ENCODE measurements around the gene ROBO1. TPM values are rescaled to one million over a fixed set of nuclear protein-coding genes. Genes with fewer than 3 reads are reported as not detected.
"Not testable (repeated sequence)": the region's sequence is repeated elsewhere in the genome, so short reads cannot be mapped to it uniquely, and the experiment has no call there.

Gene ROBO1
- total RNA-seq, 1 experiment from 2014 or later = 14.2 TPM

- DNase-seq (ENCODE audit: low read depth) = peak; percentile 13
Measured at GRCh38 chr3:79369306-79369705, 398.5 kb downstream of the ROBO1 start.

DNA sequence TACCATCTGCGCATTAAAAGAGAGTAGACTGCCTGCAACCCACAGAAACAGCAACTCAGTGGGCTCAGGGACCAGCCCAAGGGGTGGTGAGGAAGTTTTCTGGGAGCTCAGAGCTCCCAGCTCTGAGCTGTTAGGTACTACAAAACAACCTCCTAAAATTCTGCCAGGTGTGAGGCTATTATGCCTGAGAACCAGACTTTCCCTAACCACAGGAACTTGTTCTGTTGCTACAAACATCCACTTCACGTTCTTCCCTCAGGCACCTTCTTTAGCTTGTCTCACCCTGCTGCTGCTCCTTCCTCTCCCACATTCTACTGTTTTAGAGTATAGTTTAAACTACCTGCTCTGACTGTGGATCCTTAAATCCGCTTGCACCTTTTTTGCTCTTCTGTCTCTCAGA is 399.4 kb downstream of the ROBO1 start:
- peak; percentile 68 for DNase-seq (ENCODE audit: low read depth)

GRCh38 chr3:79367803-79368202 is 400.0 kb downstream of the ROBO1 start:
- peak; percentile 2 for DNase-seq (ENCODE audit: low read depth)

DNA sequence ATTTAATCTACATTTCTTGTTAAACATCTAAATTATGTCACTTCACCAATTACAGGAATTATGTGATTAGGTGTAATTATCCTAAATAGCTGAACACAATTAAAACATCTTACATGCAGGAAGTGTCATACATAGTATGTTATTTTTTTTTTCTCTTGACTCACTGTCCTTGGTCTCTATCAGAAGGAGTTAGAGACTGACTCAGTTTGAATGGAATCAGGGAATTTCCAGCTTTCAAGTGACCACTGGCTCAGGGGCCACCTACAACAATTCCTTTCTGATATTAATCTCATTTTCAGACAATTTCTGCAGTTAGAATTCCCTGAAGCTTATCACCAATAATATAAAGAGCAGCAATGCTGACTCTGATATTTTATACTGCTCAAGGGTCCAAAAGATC is 400.7 kb downstream of the ROBO1 start:
- peak; percentile 65 for DNase-seq (ENCODE audit: low read depth)

DNA sequence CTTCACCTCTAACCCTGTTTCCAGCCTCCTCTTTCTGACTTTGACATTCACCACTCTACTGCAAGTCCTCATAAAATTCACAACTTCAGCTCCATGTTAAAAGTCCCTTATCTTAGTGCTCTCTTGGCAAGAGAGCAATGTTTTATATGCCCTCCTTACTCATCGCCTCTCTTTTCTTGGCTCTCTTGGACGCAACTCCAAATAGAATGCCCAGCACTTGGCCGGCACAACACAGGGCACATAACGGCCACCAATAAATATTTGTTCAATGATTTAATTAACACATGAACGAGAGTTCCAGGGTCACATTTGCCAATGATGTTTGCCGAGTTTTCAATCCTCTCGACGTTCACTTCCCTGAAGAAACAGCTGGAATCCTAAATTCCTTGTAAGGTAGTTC is 401.4 kb downstream of the ROBO1 start:
- peak; percentile 10 for DNase-seq (ENCODE audit: low read depth)

DNA sequence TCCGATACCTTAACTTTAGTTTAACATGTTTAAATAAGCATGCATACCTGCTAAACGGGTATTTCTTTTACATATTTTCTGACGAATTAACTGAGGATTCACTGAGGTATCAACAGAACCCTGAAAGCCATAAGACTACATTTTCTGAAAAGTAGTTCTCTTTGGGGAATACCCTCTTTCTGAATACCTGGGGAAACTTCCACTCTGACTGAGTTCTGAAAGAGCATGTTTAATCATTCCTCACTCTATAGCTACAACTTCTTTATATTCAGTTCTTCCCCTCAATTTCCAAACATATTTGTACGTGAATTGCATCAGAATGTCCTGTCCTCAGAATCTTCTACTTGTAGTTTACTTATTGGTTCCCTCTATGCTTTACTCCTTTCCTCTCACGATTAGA is 403.0 kb downstream of the ROBO1 start:
- no peak for DNase-seq (ENCODE audit: low read depth)

GRCh38 chr3:79362571-79363270 is 405.1 kb downstream of the ROBO1 start:
- no peak for DNase-seq (ENCODE audit: low read depth)

DNA sequence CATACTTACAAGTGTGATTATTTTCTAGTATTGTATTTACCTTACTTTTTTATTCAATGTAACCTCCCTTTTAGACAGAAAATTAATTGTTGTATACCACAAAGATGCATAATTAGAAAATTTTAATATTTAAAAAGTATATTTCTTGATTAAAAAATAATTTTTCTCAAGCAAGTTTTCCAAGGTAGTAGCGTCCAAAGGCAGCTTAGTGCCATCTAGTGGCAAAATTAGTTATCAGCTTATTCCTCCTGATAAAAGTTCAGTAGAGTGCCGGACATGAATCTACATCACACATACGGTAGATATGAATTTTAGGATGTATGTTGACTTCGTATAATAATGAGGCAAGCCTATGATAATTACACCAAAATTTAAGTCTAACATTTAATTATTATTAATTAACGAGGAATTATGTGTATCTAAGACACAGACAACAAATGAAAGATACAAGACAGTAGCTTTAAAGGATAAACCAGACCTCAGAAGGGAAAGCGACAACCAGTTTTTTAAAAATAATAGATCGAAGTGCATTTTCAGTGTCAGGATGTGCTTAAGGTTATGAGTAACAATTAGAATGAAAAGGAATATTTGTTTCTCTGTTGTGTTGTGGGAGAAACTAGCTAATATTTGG is 405.9 kb downstream of the ROBO1 start:
- peak; percentile 28 for DNase-seq (ENCODE audit: low read depth)

- no peak for DNase-seq (ENCODE audit: low read depth)
Measured at GRCh38 chr3:79358327-79358726, 409.5 kb downstream of the ROBO1 start.

GRCh38 chr3:79354179-79354688 is 413.6 kb downstream of the ROBO1 start:
- DNase-seq (ENCODE audit: low read depth) = no peak

- no peak for DNase-seq (ENCODE audit: low read depth)
Measured at GRCh38 chr3:79351699-79352098, 416.1 kb downstream of the ROBO1 start.

GRCh38 chr3:79344876-79345871 is 422.6 kb downstream of the ROBO1 start:
- no peak for DNase-seq (ENCODE audit: low read depth)

DNA sequence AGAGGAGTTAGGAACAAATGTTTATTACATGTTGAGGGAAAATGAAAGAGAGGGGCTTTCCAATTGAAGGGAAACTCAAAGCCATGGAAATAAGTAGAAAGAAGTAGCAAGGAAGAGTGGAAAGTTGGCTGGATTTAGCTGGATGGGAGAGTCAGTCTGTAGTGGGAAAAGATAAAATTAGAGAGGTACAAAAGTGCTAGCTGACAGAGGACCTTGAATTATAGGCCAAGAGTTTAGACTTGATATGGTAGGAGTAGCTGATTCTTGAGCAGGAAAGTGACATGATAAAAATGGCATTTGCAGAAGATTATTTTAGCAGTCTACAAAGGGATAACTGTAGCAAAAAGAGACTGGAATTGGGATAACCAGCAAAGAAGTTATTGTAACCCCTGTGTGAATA is 425.8 kb downstream of the ROBO1 start:
- DNase-seq (ENCODE audit: low read depth) = no peak

- no peak for DNase-seq (ENCODE audit: low read depth)
Measured at GRCh38 chr3:79339846-79340245, 428.0 kb downstream of the ROBO1 start.

DNA sequence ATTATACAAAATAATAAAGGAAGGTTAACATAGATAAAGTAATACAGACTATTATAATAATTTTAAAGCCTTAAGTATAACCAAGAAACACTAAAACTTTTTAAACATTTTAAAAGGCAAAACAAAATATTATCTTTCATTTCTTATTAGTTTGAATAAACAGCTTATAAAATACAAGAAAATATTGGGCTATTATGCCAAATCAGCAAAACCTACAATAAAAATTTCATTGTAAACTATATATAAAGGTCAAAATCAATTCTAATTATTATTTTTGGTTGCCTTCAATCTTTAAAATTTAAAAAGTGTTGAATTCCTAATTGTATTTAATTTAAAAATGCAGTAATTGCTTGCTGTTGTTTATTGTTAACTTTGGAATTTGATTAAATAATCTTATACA is 430.0 kb downstream of the ROBO1 start:
- DNase-seq (ENCODE audit: low read depth) = no peak

- DNase-seq (ENCODE audit: low read depth) = peak; percentile 24
Measured at GRCh38 chr3:79329154-79329553, 438.6 kb downstream of the ROBO1 start.

DNA sequence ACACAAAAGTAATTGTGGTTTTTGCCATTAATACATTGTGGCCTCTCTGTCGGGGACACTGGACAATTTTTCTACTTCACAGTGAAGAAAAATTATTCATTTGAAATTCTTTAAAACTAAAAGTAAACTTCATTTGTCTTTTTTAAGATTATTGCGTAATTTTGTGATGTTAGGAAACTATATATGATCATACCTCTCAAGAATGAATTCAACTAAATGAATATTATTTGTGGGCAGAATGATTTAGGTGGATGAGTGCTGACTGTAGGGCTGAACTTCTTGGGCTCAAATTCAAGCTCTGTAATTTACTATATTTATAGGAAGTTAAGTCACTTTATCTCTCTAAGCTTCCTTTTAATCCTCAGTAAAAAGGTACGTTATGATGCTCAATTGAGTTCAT is 441.2 kb downstream of the ROBO1 start:
- no peak for DNase-seq (ENCODE audit: low read depth)

DNA sequence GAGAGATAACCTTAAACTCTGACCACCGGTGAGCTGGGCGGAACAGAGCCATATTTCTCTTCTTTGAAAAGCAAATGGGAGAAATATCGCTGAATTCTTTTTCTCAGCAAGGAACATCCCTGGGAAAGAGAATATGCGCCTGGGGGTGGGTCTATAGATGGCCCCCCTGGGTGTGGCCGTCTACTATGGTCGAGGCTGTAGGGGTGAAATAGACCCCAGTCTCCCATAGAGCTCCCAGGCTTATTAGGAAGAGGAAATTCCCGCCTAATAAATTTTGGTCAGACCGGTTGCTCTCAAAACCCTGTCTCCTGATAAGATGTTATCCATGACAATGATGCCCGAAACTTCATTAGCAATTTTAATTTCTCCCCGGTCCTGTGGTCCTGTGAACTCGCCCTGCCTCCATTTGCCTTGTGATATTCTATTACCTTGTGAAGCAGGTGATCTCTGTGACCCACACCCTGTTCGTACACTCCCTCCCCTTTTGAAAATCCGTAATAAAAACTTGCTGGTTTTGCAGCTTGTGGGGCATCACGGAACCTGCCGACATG is 441.9 kb downstream of the ROBO1 start:
- DNase-seq (ENCODE audit: low read depth) = not testable (repeated sequence)

- no peak for DNase-seq (ENCODE audit: low read depth)
Measured at GRCh38 chr3:79317551-79318518, 450.0 kb downstream of the ROBO1 start.

- DNase-seq (ENCODE audit: low read depth) = peak; percentile 24
Measured at GRCh38 chr3:79314962-79315361, 452.8 kb downstream of the ROBO1 start.

DNA sequence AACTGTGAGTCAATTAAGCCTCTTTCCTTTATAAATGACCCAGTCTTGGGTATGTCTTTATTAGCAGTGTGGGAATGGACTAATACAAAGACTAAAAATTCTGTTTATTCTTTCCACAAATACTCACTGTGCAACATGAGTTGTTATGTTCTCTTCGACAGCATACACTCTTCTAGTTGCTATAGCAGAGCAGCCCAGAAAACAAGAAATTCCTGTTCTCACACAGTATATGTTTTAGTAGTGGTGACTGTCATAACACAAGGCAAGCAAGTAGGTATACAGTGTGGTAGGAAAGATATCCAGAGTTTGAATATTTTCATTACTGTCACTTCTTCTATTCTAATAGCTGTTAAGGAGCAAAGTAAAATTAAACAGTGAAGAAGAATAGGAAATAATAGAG is 453.3 kb downstream of the ROBO1 start:
- no peak for DNase-seq (ENCODE audit: low read depth)

All from M059J (cell line).